Measurements from ENCODE around the gene AKIRIN2. TPM values are rescaled to one million over a fixed set of nuclear protein-coding genes. Genes with fewer than 3 reads are reported as not detected.

The AKIRIN2 gene
- polyA plus RNA-seq, 1 donor (not counting 4 experiments of a cell fraction or from before 2014, with no cell fraction given), result 24.6 TPM

GRCh38 chr6:87670707-87671106 lies 31.3 kb downstream of the AKIRIN2 start:
- Histone ChIP-seq H3K9ac (ENCODE audit: control insufficient read depth, extremely low read depth, insufficient read depth, low read length) (no peak overlapping the region), H3K9me1 (ENCODE audit: control insufficient read depth, extremely low read depth, insufficient read depth, low read length) (no peaks in the 10 kb centered on the region), H3K4me3 (ENCODE audit: control insufficient read depth in 2 of 3, extremely low read depth in 1 of 3, insufficient read depth in 2 of 3, low read depth in 1 of 3, low read length in 3 of 3) (no peak overlapping the region), H3K27ac (ENCODE audit: control insufficient read depth, insufficient read depth, low read length) (no peak overlapping the region), H3K27me3 (ENCODE audit: control insufficient read depth, extremely low read depth, insufficient read depth, low read length) (no peaks in the 10 kb centered on the region), H4K20me1 (ENCODE audit: control insufficient read depth, extremely low read depth, insufficient read depth, low read length) (no peaks in the 10 kb centered on the region), H3K36me3 (ENCODE audit: control insufficient read depth in 2 of 2, extremely low read depth in 1 of 2, insufficient read depth in 2 of 2, low read length in 2 of 2) (peaks cover 12 to 21% of the 10 kb centered on the region in 2 experiments), H3K4me2 (ENCODE audit: control insufficient read depth, extremely low read depth, insufficient read depth, low read depth, low read length) (no peak overlapping the region), H3K4me1 (ENCODE audit: control insufficient read depth, extremely low read depth, insufficient read depth, low read length) (no peaks in the 10 kb centered on the region), H3K9me3 (ENCODE audit: control insufficient read depth, low read depth, low read length) (no peaks in the 10 kb centered on the region), H2AFZ (ENCODE audit: control insufficient read depth, low read length) (no peak overlapping the region), H3K79me2 (ENCODE audit: control insufficient read depth, insufficient read depth, low read length) (no peaks in the 10 kb centered on the region)
- dilution Hi-C loops (cut with MboI; ENCODE audit: extremely low pct_ligation_motif_present, low sequenced_read_pairs), result no loop called here
- FAIRE-seq (no peak), DNase-seq (ENCODE audit: low read depth, low spot score) (no peak)
- TF ChIP-seq CTCF (optimal IDR thresholded peaks at IDR 0.05 in 1 of 3, IDR thresholded peaks at IDR 0.05 in 1 of 3, conservative IDR thresholded peaks at IDR 0.05 in 1 of 3; ENCODE audit: extremely low read depth in 1 of 3, insufficient read depth in 2 of 3, low read length in 3 of 3), result no peak
- TF ChIP-seq EZH2 (IDR thresholded peaks at IDR 0.05; ENCODE audit: low read length), result no peak

GRCh38 chr6:87669051-87669450 lies 33.0 kb downstream of the AKIRIN2 start:
- Histone ChIP-seq H3K4me2 (ENCODE audit: control insufficient read depth, extremely low read depth, insufficient read depth, low read depth, low read length) (no peak overlapping the region), H3K4me1 (ENCODE audit: control insufficient read depth, extremely low read depth, insufficient read depth, low read length) (no peaks in the 10 kb centered on the region), H3K79me2 (ENCODE audit: control insufficient read depth, insufficient read depth, low read length) (no peaks in the 10 kb centered on the region), H3K9me1 (ENCODE audit: control insufficient read depth, extremely low read depth, insufficient read depth, low read length) (no peaks in the 10 kb centered on the region), H3K4me3 (ENCODE audit: control insufficient read depth in 2 of 3, extremely low read depth in 1 of 3, insufficient read depth in 2 of 3, low read depth in 1 of 3, low read length in 3 of 3) (no peak overlapping the region), H3K27me3 (ENCODE audit: control insufficient read depth, extremely low read depth, insufficient read depth, low read length) (no peaks in the 10 kb centered on the region), H3K27ac (ENCODE audit: control insufficient read depth, insufficient read depth, low read length) (no peak overlapping the region), H3K36me3 (ENCODE audit: control insufficient read depth in 2 of 2, extremely low read depth in 1 of 2, insufficient read depth in 2 of 2, low read length in 2 of 2) (peaks cover 6 to 17% of the 10 kb centered on the region in 2 experiments), H2AFZ (ENCODE audit: control insufficient read depth, low read length) (no peak overlapping the region), H3K9ac (ENCODE audit: control insufficient read depth, extremely low read depth, insufficient read depth, low read length) (no peak overlapping the region), H4K20me1 (ENCODE audit: control insufficient read depth, extremely low read depth, insufficient read depth, low read length) (no peaks in the 10 kb centered on the region), H3K9me3 (ENCODE audit: control insufficient read depth, low read depth, low read length) (no peaks in the 10 kb centered on the region)
- FAIRE-seq (no peak), DNase-seq (ENCODE audit: low read depth, low spot score) (no peak)
- TF ChIP-seq EZH2 (IDR thresholded peaks at IDR 0.05; ENCODE audit: low read length) (no peak), CTCF (optimal IDR thresholded peaks at IDR 0.05 in 1 of 3, IDR thresholded peaks at IDR 0.05 in 1 of 3, conservative IDR thresholded peaks at IDR 0.05 in 1 of 3; ENCODE audit: extremely low read depth in 1 of 3, insufficient read depth in 2 of 3, low read length in 3 of 3) (no peak)
- dilution Hi-C loops (cut with MboI; ENCODE audit: extremely low pct_ligation_motif_present, low sequenced_read_pairs), result no loop called here

All from keratinocyte (primary cell).